Right ventricle myocardium superior (tissue), 1 donor: ENCODE results near the gene DLGAP1. TPM values are rescaled to one million over a fixed set of nuclear protein-coding genes. Genes with fewer than 3 reads are reported as not detected.
A peak's percentile ranks its signal among the peaks of the same experiment; 100 is the strongest.

ENCODE experiments used
- ATAC-seq: fragments of 200-7000 bp; cut with Tn5 transposase; one replicate; pipeline ENCODE4 v1.9.1; 2020; ENCODE audit warnings: mild to moderate bottlenecking; ENCODE audit not compliant: poor library complexity
- DNase-seq: peaks from one replicate; pipeline ENCODE4 v3.0.0-alpha.2; 2020
- intact Hi-C: fragments of 100-400 bp; cut with DNase I; formaldehyde crosslinking; loops from one replicate; pipeline ENCODE4 v1.11.2; 2022
- total RNA-seq: library from RNA; stranded (reverse); fragmentation: NEBNext Ultra II Directional; extraction: Animal tissue kit (Norgen Biotek cat#: 25700); gene quantifications from one replicate; pipeline ENCODE4 v1.2.1, GENCODE V29; 2021
- donor health status: DM: no; HTN: yes; CAD: no; lungs with severe emphysema.

DLGAP1 gene
- total RNA-seq, 1 donor from 2014 or later = 0.08 TPM

DNA sequence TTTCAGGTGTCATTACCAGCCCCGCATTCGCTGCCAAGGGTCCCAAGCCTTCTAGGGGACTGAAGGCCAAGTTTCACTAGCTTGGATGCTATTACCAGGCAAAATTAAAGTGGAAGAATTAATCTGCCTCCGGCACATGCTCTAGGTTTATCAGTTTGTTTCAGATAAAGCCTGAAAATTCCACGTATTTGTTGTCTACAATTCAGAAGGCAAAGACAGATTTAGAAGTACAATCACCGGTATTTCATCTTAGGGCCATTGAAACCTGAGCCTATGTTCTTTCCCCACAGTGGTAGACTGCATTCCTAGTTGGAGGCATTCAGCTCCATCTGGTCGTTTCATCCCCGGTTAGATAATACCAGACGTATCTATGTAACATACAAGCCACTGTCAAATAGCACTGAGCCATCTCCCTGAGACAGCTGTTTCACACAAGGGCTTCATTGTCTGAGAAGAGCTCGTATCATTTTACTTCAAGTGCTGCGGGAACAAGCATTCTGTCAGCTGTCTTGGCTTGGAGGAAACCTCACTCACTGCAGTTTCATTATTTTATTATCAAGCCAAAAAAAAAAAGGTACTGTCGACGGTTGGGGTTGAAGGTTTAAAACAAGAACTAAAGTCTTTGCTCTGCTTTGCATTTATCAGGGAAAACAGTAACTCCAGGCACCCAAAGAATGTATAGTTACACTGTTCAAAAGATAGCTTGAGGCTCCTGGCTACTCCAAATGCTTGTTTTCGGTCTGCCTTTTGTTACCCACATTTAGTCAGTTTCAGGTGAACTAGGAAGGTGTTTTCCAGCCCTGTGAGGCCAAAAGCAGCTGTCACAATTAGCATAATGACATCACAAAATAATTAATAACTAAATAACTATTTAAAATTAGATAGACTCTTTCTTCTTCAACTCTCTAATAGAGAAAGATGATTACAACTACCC, 928.4 kb downstream of the DLGAP1 start:
- intact Hi-C loops = no loop called here
- DNase-seq (no peak), ATAC-seq (peak; percentile 53)

DNA sequence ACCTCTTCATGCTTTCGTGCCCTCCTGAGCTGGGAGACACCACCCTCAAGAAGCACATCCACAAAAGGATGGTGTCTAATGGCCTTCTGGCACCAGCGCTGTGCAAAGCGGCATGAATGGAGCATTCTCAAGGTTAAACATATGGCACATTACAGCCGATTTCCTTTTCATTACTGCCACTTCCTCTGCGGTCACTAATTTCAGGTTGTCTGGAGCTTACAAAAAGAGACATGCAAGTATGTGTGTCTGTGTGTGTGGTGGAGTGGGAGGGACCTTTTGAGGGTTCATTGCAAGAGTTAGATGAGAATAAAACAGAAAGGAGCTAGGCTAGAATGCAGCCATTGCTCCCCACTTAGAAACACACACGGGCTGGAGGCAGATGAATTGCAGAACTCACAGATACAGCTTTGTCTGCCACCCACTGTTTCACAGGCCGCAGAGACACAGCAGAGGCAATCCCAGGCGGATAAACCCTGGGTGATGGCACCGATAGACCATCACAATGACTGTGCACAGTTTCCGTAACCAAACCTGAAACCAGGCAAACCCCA, 929.2 kb downstream of the DLGAP1 start:
- DNase-seq (no peak), ATAC-seq (no peak)
- intact Hi-C loops = no loop called here

DNA sequence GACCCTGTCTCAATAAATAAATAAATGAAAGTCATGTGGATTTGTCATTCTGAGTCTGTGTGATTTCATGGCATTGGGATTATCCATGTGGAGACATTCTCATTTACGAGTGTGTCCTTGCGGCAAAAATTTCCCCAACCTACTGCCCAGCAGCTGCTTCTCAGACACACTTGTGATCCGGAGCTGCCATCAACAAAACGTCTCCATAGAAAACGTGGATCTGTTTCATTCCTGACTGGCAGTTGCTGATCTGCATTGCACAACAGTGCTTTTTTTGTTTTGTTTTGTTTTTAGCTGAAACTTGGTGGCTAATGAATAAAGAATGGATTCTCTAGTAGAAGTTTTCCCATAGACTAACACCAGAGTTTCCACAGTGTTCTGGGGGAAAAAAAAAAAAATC, 930.4 kb downstream of the DLGAP1 start:
- ATAC-seq = no peak
- DNase-seq = no peak
- intact Hi-C loops = no loop called here

DNA sequence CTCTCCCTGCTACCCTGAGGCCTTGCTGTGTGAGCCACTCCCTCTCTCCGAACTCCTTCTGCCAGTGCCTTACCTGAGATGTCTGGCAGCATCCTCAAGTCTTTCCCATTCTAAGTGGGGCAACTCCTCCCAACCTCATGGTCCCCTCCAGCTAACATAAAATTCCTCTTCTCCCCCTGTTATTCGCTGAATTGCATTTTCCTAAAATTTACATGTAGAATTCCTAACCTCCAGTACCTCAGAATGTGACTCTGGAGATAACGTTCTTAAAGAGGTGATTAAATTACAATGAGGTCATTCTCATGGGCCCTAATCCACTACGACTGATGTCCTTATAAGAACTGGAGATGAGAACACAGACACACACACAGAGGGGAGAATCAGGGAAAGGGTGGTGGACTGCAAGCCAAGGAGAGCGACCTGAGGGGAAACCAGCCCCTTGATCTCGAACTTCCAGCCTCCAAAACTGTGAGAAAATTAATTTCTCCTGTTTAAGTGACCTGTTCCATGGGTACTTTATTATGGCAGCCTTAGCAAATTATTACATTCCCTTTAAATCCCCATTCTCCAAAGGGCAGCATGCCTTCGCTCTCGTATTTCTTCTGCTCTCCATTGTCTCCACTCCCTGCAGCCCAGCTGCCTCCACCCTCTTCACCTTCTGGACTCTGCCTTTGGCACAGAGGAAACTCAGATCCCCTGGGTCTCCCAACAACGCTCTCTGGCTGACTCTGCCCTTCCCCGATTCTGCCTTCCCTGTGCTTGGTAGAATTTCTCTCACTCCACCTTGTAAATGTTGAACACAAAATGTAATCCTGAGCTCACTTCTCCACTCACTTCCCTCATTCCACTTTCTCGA, 934.6 kb downstream of the DLGAP1 start:
- ATAC-seq (no peak), DNase-seq (no peak)
- intact Hi-C loops = no loop called here

DNA sequence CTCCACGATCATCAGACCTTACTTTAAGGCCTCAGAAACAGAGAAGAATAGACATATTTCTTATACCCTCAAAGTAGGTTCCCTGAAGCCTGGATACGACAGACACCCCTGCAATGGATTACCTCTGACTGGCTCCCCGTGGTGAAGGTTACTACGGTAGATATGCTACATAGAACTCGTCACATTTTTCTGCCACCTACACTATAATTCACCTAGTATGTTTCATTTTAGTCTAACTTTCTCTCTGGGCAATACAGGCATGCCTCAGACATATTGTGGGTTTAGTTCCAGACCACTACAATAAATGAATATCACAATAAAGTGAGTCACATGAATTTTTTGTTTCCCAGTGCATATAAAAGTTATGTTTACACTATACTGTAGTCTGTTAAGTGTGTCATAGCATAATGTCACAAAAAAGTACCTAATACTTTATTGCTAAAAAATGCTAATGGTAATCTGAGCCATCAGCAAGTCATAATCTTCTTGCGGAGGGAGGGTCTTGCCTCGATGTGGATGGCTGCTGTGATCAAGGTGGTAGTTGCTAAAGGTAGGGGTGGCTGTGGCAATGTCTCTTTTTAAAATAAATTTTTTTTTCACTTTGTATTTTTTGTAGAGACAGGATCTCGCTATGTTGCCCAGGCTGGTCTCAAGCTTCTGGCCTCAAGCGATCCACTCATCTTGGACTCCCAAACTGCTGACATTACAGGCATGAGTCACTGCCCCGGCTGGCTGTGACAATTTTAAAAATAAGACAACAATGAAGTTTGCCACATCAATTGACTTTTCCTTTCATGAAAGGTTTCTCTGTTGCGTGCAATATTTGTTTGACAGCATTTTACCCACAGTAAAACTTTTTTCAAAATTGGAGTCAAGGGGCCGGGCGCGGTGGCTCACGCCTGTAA, 940.5 kb downstream of the DLGAP1 start:
- ATAC-seq = no peak
- DNase-seq = no peak
- intact Hi-C loops = no loop called here

DNA sequence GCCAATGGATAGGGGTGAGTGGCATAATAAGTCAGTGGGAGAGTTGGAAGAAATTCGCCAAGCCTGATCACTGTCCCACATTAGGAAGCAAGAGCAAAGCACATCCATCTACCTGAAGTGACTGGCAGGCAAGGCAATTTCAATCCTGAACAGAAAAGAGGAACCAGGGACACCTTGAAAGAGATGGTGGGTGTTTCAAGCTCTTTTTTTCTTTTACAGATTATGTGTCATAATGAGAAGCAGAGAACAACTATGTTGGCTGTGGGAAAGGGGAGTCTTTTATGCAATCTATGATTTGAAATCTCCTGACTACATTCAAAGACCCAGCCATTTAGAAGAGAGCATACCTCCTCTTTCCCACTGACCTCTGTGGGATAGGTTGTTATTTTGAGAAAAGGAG, 941.6 kb downstream of the DLGAP1 start:
- DNase-seq (no peak), ATAC-seq (no peak)
- intact Hi-C loops = no loop called here

DNA sequence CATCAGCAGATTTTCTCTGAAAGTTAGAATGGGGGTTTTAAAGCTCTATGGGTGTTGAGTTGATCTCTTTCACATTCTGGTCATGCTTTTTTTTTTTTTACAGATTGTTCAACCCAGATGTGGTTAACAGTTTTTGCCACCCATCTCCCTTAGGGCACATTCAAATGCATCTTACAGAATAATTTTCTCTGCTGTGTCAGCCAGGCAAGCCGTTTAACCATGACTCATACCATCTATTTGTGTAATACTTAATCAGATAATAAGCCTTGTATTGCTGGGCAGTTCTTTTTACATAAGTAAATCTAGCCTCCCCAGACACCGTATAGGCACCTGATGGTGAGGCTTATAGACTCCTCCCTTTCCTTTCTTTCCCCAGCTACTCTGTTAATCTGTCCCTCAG, 943.1 kb downstream of the DLGAP1 start:
- intact Hi-C loops = no loop called here
- ATAC-seq = no peak
- no peak for DNase-seq

DNA sequence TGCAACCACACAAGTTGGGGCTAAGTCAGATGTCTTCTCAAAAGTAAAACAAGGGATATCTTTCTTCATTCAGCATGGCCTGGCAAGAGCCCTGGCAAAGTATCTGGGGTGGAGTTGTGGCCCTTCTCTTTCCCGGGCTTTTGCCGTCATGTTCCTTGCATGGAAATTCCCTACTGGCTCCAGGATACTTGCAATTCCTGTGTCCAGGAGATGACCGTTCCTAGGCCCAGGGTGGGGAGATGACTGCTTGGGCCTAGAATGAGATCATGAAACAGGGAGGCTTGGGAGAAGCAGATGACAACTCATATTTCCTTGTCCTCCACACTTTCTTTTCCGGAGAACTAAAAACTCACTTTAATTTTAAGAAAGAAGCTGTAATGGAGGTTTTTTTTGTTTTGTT, 944.2 kb downstream of the DLGAP1 start:
- intact Hi-C loops = no loop called here
- ATAC-seq (no peak), DNase-seq (no peak)

DNA sequence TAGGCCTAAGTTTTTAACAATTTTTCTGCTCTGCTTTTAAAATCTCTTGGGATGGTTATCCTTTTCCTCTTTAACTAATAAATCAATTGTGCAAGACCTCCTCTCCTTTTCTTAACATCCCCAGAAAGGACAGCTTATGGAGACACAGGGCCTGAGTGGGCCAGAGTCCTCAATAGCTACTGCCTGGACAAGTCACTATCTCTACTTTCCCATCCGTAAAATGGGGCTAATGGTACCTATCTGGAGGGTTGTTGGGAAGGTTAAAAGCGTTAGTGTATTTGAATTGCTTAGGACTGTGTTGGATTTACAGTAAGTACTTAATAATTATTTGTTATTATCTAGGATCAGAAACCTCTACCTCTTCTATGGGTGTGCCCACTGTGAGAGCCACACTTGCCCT, 945.1 kb downstream of the DLGAP1 start:
- intact Hi-C loops = no loop called here
- DNase-seq (no peak), ATAC-seq (no peak)

DNA sequence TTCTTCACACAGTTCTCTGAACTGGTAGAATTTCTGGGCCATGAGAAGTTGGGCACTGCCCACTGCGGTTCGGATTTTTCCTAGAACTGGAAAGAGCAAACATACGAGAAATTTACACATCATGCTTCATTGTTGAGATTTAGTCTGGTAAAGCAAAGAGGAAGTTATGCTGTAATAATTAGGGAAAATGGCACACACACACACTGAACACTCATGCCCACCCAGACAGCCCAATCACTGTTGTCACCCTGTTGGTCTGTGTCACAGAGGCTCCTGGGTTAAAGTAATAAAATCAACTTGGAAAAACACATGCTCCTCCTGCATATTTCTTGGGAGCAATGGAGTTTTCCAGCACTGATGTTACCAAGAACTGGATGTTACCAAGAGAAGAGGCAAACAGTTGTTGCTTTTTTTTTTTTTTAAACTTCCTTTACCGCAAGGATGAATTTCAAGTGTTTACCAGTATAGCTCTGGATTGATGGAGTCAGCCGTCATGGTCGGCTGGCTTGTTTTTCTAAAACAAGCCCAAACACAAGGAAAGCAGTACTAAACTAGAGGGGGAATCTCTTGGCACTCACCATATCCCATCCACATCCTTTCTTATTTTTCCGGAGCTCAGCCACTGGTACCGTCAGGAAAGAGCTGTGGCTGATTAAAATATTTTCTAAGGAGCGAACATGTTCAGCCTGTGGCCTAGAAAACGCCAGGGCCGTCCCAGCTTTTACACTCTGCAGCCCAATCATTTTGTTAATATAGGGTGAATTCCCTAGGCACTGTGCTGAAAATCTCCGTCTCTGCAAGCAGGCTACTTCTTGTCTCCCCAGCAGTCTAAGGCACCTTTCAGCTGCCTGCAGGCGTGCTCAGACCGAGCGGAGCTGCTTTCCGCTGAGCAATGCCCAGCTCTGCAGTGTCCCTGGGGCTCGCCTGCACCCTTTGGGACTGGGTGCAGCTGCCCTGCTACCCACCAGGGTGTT, 946.2 kb downstream of the DLGAP1 start:
- DNase-seq = no peak
- intact Hi-C loops = no loop called here
- no peak for ATAC-seq

DNA sequence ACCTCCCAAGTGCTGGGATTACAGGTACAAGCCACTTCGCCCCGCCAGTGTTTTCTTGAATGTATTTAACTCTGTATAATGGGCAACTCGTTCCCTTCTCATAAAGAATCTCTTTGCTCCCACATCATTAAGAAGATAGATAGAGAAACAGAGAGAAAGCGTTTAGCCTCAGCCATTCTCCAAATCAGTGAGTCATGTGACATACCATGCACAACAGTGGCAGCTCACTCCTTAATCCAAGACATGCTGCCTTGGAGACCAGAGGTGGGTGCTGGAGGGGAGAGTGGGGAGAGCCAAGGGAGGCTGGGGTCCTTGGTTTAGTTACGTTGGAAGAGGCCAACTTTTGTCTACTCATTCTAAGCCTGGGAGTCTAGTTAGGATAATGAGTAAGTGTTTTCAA, 950.5 kb downstream of the DLGAP1 start:
- intact Hi-C loops = no loop called here
- ATAC-seq (no peak), DNase-seq (no peak)

DNA sequence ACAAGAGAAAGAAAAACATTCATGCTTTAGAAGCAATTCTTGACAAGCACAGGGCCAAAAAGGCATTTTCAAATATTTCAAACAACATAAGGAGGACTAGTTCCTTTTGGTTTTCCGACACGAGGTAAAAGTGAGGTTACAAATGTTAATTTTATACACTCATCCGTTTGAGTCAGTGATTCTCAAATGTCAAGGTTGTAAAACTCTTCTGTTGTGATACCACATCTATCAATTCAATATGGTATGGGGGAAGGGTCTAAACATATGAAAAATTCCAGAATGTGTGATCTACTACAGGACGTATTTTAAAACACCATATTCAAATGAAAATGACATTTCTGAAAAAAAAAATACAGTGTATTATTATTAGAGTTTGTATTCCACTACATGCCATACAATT, 952.5 kb downstream of the DLGAP1 start:
- DNase-seq (no peak), ATAC-seq (no peak)
- intact Hi-C loops = no loop called here

DNA sequence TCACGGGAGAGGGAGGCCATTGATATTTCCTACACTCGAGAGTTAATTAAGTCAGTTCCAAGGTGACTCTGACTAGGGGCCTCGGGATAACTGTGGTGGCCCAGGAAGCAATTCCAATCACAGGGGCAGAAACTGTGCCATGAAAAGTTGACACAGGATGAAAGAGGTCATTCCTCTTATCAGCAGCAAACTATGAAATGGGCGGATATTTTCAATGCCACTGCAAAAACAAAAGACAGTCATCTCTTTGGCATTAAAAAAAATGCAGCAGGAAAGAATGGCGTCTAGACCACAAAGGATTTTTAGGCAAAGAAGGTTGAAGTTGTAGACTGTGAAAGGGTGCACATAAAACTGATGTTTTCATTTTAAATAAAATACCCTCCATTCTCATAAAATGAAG, 955.1 kb downstream of the DLGAP1 start:
- ATAC-seq (no peak), DNase-seq (no peak)
- intact Hi-C loops = no loop called here

DNA sequence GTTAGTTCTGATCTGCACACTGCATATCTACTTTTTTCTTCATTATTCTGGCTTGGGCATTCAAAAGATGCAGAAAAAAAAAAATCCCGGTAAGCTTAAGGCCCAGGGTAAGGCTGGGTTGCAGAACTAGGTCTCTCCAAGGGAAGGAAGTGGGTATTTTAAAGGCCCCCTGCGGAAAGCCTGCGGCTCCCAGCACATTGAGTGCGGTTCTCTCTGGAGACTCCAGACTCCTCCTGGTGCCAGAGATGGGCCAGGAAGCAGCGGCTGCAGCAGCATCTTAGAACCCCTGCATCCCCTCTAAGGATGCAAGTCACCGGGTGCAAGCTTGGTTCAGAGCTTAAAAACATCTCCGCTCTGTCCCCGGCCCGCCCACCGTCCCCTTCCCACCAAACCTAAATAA, 955.6 kb downstream of the DLGAP1 start:
- ATAC-seq (no peak), DNase-seq (no peak)
- intact Hi-C loops = no loop called here

DNA sequence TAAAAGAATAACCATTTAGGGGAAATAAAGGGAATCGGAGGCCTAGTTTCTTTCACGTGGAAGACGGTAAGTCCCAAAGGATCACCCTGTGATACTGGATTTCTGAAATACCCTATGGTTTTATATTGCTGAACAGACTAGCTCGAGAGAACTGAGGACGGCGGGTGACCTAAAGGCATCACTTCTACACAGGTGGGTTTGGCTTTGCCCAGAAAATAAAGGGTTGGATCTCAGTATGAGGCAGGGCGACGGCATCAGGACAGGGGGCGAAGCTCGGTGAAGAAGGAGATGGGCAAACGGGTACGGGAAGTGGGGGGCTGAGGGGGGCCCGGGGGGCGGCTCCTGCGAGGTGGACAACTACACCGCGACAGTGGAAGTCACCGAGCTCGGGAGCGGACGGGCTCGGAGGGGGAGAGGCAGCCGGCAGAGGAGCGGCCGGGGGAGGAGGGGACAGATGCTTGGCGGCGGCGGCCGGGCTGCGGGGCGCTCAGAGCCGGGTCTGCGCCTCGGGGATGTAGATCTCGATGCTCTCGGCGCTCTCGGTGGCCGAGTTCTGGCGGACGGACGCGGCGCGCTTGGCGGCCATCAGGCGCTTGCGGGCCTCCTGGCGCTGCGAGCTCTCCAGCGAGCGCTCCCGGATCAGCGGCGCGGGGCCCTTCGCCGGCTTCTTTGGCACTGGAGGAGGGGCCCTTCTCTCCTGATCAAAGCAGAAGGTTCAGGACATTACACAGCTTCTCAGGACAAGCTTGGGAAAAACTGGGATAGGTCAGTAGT, 956.2 kb downstream of the DLGAP1 start:
- DNase-seq = peak; percentile 56
- intact Hi-C loops = no loop called here
- ATAC-seq = peak; percentile 81

DNA sequence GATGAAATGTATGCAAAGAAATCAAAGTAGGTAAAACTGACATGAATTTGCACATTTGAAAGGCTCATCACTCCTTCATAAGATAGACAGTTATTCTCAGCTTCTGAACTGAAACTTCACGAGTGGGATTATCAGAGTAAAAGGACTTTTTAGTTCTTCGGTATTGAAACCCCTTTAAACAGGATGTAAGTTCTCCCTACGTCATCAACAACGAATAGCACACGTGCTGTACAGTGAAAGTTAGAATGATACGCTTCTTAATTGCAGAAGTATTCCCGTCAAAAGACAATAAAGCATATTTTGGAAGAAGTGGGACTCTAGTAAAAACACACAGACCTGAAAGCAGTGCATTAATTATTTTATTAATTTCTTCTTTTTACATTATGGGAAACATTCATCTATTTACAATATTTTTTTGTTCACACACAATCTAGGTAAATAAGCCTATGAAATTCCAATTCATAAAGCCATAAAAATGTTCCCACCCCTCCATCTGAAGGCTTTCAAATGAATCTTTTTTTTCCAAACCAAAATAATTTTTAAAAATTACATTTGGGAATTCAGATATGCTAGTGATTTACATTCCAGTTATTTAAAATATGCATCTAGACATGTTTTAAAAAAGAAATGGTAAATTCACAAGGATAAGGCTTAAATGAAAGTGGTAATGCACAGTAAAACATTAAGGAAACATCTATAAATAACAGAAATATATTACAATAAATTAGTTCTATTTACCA, 959.2 kb downstream of the DLGAP1 start:
- no peak for DNase-seq
- intact Hi-C loops = no loop called here
- no peak for ATAC-seq
